ENCODE measurements around the gene TMEM59.

DNA sequence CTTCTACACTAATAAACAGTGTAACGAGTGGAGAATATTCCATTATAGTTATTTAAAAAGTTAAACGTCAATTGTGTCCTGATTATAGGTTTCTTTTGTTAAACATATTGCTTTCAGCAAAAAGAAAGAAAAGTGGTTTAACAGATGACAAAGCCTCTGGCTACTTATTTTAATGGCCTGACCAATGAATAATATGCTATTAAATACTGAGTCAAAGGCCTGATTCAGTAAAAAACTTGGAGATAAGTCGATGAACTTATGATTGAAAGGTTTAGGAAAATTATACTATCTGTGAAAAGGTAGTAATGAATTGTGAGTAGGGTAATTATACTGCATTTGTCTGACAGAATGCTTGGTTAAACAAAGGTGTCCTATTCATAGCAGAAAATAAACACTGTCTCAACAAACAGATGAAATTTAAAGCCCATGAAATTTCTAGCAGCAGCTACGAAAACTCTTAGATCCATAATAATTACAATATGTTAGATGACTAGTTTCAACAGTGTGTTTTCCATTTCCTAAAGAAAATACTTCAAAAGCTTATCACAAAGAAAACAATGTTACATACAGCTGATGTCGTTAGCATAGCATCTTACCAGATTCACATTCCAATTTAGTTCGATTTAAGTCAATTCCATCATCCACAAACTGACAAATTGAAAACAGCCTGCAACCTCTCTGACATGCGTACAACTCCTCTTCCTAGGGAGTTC lies 6.2 kb downstream of the TMEM59 start:
- TF ChIP-seq POLR2A (IDR thresholded peaks at IDR 0.05): no peak
- no peak for TF ChIP-seq CTCF (IDR thresholded peaks at IDR 0.05 in 8 of 11, conservative IDR thresholded peaks at IDR 0.05 in 3 of 11)
- TF ChIP-seq POLR2AphosphoS5 (IDR thresholded peaks at IDR 0.05): no peak

All from spleen (tissue), 7 donors.